SIG-M5 treated with dmso at 0.1 percent for 504 hours (cell line): ENCODE measurements around the gene LMLN.
A peak's percentile ranks its signal among the peaks of the same experiment; 100 is the strongest.
"Not testable (repeated sequence)": the region's sequence is repeated elsewhere in the genome, so short reads cannot be mapped to it uniquely, and the experiment has no call there.

Source experiments
- DNase-seq: peaks from one replicate; lab custom pipeline; 2025; ENCODE audit not compliant: unreplicated experiment; lab: John Stamatoyannopoulos, UW

LMLN gene

GRCh38 chr3:198022604-198023003 is 62.6 kb downstream of the LMLN start:
- no peak for DNase-seq

- no peak for DNase-seq
These were observed 65.6 kb downstream of the LMLN start for GRCh38 chr3:198025644-198026043.

GRCh38 chr3:198026620-198027019 is 66.6 kb downstream of the LMLN start:
- no peak for DNase-seq

GRCh38 chr3:198027045-198027798 is 67.2 kb downstream of the LMLN start:
- DNase-seq, result no peak

- DNase-seq, result no peak
These were observed 67.9 kb downstream of the LMLN start for GRCh38 chr3:198027799-198028390.

GRCh38 chr3:198028718-198029117 is 68.7 kb downstream of the LMLN start:
- DNase-seq, result no peak

GRCh38 chr3:198030125-198030524 is 70.1 kb downstream of the LMLN start:
- DNase-seq, result peak; percentile 75

GRCh38 chr3:198030726-198031125 is 70.7 kb downstream of the LMLN start:
- no peak for DNase-seq

- no peak for DNase-seq
These were observed 72.3 kb downstream of the LMLN start for GRCh38 chr3:198032039-198032936.

GRCh38 chr3:198043119-198043518 is 83.1 kb downstream of the LMLN start:
- DNase-seq, result no peak

GRCh38 chr3:198046120-198046857 is 86.3 kb downstream of the LMLN start:
- DNase-seq, result no peak

GRCh38 chr3:198048445-198048844 is 88.4 kb downstream of the LMLN start:
- no peak for DNase-seq

GRCh38 chr3:198051836-198052235 is 91.8 kb downstream of the LMLN start:
- no peak for DNase-seq

GRCh38 chr3:198053462-198053861 is 93.4 kb downstream of the LMLN start:
- not testable (repeated sequence) for DNase-seq

GRCh38 chr3:198061119-198062067 is 101.4 kb downstream of the LMLN start:
- DNase-seq, result no peak

GRCh38 chr3:198062068-198062465 is 102.0 kb downstream of the LMLN start:
- DNase-seq, result no peak

- DNase-seq, result no peak
These were observed 104.4 kb downstream of the LMLN start for GRCh38 chr3:198064420-198064819.

- DNase-seq, result no peak
These were observed 105.9 kb downstream of the LMLN start for GRCh38 chr3:198065897-198066296.

- DNase-seq, result no peak
These were observed 107.4 kb downstream of the LMLN start for GRCh38 chr3:198067416-198067815.

GRCh38 chr3:198070871-198071270 is 110.9 kb downstream of the LMLN start:
- DNase-seq, result no peak
